Fibroblast of gingiva (primary cell): ENCODE measurements around the gene SPATS1.
A peak's percentile ranks its signal among the peaks of the same experiment; 100 is the strongest.
"Not testable (repeated sequence)": the region's sequence is repeated elsewhere in the genome, so short reads cannot be mapped to it uniquely, and the experiment has no call there.

Experiments
- DNase-seq: peaks from one replicate; pipeline ENCODE4 v3.0.0-alpha.2; 2011; ENCODE audit warnings: low read depth

SPATS1 gene

DNA sequence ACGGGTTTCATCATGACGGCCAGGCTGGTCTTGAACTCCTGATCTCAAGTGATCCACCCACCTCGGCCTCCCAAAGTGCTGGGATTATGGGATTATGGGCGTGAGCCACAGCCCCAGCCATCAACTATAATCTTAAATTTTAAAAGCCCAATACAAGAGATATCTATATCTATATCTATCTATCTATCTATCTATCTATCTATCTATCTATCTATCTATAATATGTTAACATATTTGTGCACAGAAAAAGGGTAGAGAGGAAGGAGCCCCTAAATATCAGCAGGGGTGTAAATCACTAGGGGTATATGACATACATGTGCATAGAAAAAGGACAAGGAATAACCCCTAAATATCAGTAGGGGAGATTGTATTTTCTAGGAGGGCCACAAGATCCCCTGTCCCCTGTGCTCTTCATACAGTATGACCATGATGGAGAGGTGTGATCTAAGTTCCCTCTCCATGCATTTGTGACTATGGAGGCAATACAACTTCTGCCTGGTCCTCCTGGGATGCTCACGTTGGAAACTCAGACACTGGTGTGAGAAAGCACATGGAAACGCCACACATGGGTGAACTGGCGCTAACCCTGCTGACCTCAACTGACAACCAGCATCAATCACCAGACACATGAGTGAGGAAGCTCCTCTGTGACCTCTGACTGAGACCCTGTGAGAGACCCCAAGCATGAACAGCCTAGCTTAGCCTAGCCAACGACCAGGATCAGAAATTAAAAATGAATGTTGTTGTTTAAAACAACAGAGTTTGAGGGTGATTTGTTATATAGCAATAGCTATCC, 1.2 kb upstream of the SPATS1 start:
- no peak for DNase-seq

DNA sequence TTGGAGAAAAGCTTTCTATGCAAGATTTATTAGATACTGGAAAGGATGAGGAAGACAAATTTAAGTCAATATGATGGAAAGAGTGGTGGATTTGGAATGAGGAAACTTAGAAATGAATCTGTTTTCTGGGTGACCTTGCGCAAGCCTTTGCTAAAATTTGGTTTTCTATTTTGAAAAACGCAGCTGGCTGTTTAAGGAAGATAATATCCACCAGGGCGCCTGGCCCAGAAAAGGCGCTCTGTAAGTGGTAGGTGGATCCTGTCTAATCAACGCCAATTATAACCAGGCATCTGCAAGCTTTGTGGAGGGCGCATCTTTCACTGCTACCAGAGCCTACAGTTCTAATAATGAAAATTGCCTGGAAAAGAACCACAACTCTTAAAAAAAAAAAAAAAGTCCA, 398 bp upstream of the SPATS1 start:
- DNase-seq: peak; percentile 31

DNA sequence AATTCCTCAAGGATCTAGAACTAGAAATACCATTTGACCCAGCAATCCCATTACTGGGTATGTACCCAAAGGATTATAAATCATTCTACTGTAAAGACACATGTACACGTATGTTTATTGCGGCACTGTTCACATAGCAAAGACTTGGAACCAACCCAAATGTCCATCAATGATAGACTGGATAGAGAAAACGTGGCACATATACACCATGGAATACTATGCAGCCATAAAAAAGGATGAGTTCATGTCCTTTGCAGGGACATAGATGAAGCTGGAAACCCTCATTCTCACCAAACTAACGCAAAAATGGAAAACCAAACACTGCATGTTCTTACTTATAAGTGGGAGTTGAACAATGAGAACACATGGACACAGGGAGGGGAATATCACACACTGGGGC, 4.4 kb downstream of the SPATS1 start:
- not testable (repeated sequence) for DNase-seq

DNA sequence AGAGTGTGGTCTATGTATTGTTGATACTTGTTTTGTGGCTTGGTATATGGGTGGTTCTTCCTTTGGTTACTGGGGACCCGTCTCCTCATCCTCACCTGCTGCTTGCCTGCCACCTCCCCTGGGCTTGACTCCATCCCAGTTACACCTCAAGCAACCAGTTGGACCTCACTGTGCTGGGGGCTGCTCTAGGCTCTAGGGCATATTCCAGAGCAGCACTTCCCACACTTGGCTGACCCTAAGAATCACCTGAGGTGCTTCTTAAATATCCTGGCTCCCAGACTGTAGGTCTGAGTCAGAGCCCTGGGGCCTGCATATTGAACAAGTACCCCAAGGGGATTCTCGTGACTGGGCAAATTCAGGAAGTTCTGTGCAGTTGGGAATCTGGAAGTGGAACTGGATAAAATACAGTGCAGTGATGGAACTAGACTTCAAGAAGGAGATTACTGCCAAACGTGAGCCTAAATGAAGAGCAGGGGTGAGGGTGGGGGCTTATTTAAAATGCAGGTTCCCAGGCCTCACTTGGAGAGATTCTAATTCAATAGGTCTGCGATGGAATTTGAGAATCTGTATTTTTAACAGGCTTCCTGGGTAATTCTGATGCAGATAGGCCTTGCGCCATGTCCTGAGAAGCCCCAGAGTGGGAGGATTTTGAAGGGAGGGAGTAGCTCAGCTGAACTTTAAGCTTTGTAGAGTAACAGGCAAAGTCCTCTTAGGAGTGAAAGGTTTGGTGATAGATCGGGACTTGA, 7.6 kb downstream of the SPATS1 start:
- no peak for DNase-seq

DNA sequence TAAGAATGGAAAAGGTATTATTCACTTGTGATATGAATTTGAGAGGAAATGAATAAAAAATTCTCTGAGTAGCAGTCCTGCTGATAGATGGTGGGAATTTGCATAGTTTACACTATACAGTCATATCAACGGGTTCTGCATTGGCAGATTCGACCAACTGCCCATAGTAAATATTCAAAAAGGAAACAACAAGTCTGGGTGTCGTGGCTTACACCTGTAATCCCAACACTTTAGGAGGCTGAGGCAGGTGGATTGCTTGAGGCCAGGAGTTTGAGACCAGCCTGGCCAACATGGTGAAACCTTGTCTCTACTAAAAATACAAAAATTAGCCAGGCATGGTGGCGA, 8.2 kb downstream of the SPATS1 start:
- not testable (repeated sequence) for DNase-seq

DNA sequence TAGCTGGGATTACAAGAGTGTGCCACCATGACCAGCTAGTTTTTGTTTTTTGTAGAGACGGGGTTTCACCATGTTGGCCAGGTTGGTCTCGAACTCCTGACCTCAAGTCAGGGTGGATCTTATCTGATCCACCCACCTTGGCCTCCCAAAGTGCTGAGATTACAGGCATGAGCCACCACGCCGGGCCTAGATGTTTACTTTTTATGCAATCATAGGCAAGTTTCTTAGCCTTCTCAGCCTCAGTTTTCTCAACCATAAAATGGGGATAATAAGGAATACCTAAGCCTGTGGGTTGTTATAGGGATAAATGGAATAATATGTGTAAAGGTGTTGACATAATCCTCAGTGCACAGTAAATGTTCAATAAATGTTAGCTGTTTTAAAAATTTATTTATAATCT, 9.8 kb downstream of the SPATS1 start:
- DNase-seq: no peak

DNA sequence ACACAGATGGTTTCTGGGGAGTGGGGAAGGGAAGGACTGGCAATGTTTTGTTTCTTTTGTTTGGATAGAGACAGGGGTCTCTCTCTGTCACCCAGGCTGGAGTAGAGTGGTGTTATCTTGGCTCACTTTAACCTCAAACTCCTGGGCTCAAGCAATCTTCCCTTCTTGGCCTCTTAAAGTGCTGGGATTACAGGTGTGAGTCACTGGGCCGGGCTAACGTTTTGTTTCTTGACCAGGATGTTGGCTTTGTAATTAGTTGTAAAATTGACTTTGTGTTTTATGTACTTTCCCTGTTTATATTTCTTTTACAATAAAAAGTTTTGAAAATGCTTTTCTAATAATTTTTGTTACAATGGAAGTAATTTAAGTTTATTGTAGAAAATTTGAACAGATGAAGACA, 10.9 kb downstream of the SPATS1 start:
- no peak for DNase-seq

DNA sequence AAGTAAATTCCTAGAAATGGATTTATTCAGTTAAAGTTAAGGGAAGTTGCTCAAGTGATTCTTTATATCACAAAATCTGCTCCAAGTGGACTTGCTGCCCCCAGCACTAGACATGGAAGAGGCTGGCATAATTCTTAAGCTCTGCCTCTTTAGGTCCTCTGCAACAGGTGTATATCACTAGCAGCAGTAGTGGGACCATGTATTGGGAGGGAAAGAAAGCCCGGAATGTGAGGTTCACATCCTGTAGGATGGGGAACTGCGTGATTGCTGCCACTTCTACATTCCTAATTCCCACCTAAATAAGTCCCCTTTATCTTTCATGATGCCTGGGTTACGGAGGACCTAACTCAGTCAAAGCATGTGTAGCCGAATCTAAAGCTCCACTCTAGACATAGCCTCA, 13.2 kb downstream of the SPATS1 start:
- no peak for DNase-seq

DNA sequence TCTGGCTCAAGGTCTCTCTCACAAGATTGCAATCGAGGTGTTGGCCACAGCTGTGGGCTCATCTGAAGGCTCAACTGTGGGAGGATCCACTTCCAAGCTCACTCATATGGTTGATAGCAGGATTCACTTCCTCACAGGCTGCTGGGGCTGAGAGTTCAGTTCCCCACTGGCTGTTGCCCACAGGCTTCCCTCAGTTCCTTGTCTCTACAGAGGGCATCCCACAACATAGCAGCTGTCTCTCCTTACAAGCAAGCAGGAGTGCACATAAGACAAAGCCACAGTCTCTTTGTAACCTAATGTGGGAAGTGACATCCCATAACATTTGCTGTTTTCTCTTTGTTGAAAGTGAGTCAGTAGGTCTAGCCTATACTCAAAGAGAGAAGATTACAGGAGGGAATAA, 14.0 kb downstream of the SPATS1 start:
- DNase-seq: no peak

DNA sequence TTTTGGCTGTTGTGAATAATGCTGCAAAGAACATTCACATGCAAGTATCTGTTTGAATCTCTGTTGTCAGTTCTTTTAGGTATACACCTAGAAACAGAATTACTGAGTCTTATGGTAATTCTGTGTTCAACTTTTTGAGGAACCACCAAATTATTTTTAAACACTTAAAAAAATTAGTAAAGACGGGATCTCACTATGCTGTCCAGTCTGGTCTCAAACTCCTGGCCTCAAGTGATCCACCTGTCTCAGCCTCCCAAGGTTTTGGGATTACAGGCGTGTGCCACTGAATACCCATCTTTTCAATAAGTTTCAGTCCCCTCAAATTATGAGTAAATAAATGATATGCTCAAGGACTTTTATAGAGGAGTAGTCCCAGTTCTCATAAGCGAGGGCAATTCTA, 17.5 kb downstream of the SPATS1 start:
- no peak for DNase-seq

DNA sequence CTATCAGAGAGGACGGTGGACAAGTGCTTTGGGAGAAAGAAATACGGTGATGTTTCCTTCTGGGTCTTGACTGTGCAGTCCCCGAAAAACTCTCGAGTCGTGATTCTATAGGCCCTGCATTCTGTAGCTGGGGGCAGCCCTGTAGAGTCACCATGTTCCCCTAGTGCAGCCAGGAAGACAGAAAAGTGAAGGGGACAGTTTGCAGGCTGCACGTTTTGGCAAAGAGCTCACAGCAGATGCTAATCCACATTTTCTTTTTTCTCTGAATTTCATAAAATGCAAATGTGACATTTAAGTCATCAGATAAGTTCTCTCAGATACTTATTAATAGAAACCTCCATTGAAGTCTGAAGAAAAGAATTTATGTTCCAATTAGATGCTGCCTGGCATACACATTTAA, 19.5 kb downstream of the SPATS1 start:
- DNase-seq: no peak

DNA sequence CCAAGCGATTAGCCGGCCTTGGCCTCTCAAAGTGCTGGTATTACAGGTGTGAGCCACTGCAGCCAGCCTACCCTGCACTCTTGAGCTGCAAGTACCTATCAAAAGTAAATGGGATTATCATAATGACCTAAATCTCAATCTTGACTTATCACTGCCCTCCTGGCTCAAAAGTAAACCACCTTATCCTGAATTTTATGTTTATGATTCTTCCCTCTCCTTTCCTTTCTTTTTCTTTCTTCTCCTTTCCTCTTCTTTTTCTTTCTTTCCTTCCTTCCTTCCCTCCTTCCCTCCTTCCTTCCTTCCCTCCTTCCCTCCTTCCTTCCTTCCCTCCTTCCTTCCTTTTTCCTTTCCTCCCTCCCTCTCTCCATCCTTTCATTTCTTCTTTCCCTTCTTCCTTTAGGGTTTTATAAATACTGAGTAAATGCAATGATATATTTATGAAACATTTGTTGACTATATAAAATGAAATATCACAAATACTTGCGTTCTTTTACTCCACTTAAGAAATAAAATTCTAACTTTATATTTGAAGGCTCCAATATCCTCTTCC, 21.0 kb downstream of the SPATS1 start:
- no peak for DNase-seq

DNA sequence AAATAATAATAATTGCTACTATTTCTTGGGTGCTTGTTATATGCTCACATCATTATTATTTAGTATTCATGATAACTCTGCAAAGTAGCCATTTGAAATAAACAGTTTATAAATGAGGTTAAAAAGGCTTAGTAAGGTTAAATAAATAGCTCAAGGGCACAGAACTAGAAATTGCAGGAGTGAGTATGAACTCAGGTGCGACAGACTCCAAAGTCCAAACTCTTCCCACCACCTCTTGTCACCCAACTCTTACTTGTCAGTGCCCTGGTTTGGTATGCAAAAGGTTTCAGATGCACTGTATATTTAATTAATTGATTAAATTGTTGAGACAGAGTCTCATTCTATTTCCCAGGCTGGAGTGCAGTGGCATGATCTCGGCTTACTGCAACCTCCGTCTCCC, 24.3 kb downstream of the SPATS1 start:
- no peak for DNase-seq

DNA sequence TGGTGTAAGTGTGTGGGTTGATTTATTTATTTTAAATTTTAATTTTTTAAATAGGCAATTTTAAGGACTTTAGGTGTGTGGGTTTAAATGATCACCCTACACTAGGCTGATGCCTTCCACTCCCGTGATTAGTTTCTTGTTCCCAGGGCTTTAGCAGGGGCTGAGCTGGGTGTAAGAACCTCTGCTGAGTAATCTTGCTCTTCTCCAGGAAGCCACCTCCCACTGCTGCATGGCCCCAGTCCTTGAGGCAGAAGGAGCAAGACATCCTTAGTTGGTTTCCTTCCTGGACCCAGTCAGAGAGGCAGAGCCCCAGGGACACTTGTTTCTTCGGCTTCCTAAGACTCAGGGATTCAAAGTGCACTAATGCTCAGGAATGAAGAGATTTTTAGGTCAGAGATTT, 25.2 kb downstream of the SPATS1 start:
- no peak for DNase-seq

DNA sequence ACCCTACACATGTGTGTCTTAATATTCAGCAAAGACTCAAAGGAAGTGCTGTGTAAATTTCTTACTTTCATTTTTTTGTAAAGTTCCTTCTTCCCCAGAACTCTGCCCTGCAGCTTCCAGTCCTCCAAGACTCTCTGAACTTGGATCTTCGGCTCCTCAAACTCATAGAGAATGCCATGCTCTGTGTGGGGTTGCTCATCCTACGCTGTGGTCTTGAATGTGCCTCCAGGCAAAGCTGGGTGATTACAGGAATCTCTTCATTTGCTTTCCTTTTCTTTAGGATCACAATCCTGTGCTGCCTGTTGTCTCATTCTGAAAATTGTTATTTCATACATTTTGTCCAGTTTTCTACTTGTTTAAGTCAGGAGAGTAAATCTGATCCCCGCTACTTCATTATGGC, 30.6 kb downstream of the SPATS1 start:
- DNase-seq: no peak

DNA sequence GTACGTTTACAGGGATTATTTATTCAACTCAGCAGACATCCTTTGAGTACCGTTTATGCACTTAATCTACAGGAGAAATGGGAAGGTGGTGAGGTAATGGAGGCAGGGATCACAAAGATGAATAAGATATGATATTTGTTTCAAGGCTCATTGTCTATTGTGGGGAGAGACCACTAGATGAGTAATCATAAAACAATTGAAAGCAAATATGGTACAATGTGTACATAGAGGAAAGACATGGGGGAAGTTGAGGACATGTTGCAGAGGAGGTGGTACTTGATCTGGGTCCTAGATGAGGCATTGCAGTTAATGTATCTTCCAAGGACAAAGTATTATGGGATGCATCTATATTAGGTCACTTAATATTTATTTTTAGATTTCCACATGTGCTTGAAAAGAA, 31.3 kb downstream of the SPATS1 start:
- no peak for DNase-seq

DNA sequence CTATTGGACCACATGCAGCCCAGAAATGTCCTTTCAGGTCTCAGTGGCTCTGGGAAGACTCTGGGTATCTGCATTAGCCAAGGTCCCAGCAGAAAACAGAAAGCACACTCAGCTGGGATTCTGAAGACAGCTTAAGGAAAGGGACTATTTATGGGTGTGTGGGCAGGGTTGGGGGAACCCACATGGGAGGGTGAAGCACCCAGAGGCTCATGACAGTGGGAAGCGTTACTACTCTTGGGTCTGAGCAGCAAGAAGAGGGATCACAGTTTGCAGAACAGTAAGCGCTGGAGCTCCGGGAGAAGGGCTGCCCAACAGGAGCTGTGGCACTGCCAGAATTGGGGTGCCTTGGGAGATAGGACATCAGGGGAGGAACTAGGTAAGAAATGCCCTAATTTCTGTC, 32.6 kb downstream of the SPATS1 start:
- no peak for DNase-seq

DNA sequence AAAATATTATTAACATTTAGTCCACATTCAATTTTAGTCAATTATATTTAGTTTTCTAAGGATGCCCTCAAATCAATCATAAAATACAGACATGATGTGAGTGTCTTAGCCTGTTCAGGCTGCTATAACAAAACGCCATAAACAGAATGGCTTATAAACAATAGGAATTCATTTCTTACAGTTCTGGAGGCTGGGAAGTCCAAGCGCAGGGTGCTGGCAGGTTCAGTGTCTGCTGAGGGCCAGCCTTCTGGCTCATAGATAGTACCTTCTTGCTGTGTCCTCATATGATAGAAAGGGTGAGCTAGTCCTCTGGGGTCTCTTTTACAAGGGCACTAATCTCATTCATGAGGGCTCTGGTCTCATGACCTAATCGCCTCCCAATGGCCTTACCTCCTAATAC, 35.0 kb downstream of the SPATS1 start:
- no peak for DNase-seq

DNA sequence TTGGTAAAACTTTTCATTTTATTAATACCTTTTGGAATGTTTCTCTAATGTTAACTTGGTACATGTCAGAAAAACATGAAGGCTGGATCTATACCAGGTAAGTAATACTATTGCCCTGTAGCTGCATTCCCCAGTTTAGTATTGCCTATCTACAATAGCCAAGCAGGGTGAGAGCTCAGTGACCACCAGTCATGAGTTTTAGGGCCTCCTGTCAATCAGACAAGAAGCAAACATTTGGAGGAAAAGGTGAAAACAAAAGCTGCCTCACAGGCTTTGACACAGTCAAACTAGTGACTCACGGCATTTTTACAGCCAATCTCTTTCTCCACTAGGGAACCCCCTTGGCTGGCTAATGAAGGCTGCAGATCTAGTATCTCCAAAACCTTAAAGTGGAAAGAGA, 35.5 kb downstream of the SPATS1 start:
- no peak for DNase-seq

DNA sequence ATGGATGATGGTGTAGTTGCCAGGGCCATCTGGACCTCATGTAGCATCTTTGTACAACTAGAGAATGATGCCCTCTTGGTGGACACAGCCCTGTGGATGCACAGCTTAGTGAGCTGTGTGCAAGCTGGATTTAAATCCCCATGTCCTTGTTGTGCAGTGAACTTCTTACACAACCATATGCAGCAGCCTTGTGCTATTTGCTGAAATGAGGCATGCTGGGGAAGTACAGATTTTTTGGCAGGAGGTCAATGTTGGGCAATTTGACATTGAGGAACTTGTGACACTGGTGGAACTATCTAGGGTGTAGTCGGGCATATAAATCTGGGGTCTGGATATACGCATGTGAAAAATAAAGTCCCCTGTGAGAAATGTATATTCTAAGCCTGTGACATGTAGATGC, 39.3 kb downstream of the SPATS1 start:
- peak; percentile 64 for DNase-seq

DNA sequence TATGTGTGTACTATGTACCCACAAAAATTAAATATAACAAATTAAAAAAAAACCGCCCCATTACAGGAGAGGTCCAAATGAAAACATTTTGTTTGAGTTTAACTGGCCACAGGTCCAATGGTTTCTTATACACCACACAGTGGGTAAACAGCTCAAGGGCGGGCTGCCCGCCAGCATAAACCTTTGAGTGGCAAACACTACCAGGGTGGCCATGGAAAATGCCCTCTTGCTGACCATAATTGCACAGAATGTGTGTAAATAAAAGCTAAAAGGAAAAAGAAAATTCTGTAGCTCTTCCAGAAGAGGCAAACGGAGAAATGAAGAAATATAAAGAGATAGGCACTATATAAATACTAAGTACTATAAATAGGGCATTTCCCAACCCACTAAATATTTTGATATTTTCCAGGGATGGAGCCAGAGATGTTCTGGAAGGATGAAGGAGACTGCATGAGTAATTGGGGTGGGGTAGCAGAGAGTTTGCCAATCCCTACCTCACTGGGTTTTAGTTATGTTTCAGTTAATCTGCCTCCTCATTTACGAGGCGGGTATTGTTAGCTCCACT, 44.0 kb downstream of the SPATS1 start:
- DNase-seq: peak; percentile 86

DNA sequence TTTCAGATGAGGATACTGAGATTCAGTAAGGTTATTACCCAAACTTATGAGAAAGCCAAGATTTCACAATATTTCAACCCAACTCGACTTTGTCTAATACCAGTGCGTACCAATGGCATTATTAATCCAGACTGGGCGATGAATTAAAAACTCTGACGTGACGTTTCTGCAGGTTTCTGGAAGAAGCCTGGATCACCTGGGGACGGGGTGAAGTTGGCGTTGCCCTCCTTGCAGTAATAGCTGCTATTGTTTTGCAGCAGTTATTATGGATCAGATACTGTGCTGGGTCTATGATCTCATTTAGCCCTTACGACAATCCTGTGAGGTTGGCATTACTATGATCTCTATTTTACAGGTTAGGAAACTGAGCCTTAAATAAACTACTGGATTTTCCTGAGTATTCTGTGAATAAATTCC, 44.5 kb downstream of the SPATS1 start:
- no peak for DNase-seq
